D721Med (cell line): ENCODE results near the gene LHX8.
"Not testable (repeated sequence)": the region's sequence is repeated elsewhere in the genome, so short reads cannot be mapped to it uniquely, and the experiment has no call there.

Experiments
- DNase-seq: peaks from one replicate; pipeline ENCODE4 v3.0.0; 2011; ENCODE audit warnings: low spot score; ENCODE audit not compliant: insufficient read length
- FAIRE-seq: peaks from 2 replicates; lab custom pipeline; 2011; peaks lifted over from hg19 to GRCh38; lab: Jason Lieb, UNC
- CTCF ChIP-seq: IDR thresholded peaks from 2 replicates; pipeline ENCODE4 v1.5.1; 2012; ENCODE audit warnings: mild to moderate bottlenecking, control low read depth; ENCODE audit not compliant: insufficient read depth; ENCODE audit errors: missing control alignments

The LHX8 gene

GRCh38 chr1:75165264-75165663 lies 31.1 kb downstream of the LHX8 start:
- DNase-seq (no peak), FAIRE-seq (no peak)
- no peak for TF ChIP-seq CTCF

- DNase-seq (no peak), FAIRE-seq (no peak)
- no peak for TF ChIP-seq CTCF
These were observed 32.6 kb downstream of the LHX8 start for GRCh38 chr1:75166821-75167220.

GRCh38 chr1:75170011-75170410 lies 35.8 kb downstream of the LHX8 start:
- no peak for FAIRE-seq
- no peak for DNase-seq
- TF ChIP-seq CTCF = no peak

- TF ChIP-seq CTCF = no peak
- no peak for DNase-seq
- no peak for FAIRE-seq
These were observed 36.8 kb downstream of the LHX8 start for GRCh38 chr1:75170981-75171380.

GRCh38 chr1:75171876-75172275 lies 37.7 kb downstream of the LHX8 start:
- DNase-seq (no peak), FAIRE-seq (no peak)
- TF ChIP-seq CTCF = no peak

GRCh38 chr1:75172556-75172955 lies 38.4 kb downstream of the LHX8 start:
- FAIRE-seq = no peak
- DNase-seq = no peak
- TF ChIP-seq CTCF = no peak

- TF ChIP-seq CTCF = no peak
- FAIRE-seq (no peak), DNase-seq (no peak)
These were observed 40.0 kb downstream of the LHX8 start for GRCh38 chr1:75174031-75174760.

- not testable (repeated sequence) for FAIRE-seq, DNase-seq
These were observed 47.2 kb downstream of the LHX8 start for GRCh38 chr1:75181214-75181955.
